NOMO-1 treated with DMSO at 0.1 percent for 48 hours (cell line): Measurements from ENCODE around the gene SECTM1.

Experiments
- DNase-seq: peaks from one replicate; lab custom pipeline; 2025; ENCODE audit not compliant: unreplicated experiment; lab: John Stamatoyannopoulos, UW

The SECTM1 gene

DNA sequence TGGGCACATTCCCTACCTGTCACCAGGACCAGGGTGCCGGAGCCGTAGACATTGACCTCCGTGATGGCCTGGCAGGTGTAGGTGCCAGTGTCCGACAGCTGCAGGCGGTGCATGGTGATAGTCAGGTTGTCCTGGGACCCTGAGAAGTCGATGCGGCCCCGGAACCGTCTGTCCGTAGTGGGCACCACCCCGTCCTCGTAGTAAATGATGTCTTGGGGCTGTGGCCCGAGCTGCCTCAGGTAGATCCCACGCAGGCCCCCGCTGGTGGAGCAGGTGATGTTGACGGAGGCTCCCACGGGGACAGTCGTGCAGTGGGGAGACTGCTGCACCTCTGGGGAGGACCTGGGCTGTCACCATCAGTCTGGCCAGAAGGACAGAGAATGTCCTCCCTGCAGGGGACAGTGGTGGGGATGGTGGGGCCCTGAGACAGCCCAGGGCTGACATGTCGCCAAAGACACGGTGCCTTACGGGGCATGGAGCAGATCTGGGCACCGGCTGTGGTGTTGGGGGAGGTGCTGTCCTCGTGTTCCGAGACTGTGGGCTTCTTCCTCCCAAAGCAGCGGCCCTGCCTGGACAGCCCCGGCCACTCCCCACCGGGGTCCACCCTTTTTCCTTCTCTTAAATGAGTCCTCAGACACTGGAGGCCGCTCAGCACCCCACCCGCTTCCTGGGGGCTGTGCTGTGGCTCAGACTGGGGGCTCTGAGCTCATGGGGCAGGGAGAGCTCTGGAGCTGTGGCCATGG, 16.7 kb downstream of the SECTM1 start:
- no peak for DNase-seq

GRCh38 chr17:82315703-82316358, 17.7 kb downstream of the SECTM1 start:
- DNase-seq: no peak

GRCh38 chr17:82314727-82315605, 18.6 kb downstream of the SECTM1 start:
- peak; percentile 44 for DNase-seq

- DNase-seq: no peak
These were observed 19.4 kb downstream of the SECTM1 start for GRCh38 chr17:82314012-82314726.

GRCh38 chr17:82313195-82314011, 20.2 kb downstream of the SECTM1 start:
- no peak for DNase-seq

GRCh38 chr17:82311971-82312370, 21.6 kb downstream of the SECTM1 start:
- no peak for DNase-seq

- DNase-seq: no peak
These were observed 22.7 kb downstream of the SECTM1 start for GRCh38 chr17:82310877-82311276.

DNA sequence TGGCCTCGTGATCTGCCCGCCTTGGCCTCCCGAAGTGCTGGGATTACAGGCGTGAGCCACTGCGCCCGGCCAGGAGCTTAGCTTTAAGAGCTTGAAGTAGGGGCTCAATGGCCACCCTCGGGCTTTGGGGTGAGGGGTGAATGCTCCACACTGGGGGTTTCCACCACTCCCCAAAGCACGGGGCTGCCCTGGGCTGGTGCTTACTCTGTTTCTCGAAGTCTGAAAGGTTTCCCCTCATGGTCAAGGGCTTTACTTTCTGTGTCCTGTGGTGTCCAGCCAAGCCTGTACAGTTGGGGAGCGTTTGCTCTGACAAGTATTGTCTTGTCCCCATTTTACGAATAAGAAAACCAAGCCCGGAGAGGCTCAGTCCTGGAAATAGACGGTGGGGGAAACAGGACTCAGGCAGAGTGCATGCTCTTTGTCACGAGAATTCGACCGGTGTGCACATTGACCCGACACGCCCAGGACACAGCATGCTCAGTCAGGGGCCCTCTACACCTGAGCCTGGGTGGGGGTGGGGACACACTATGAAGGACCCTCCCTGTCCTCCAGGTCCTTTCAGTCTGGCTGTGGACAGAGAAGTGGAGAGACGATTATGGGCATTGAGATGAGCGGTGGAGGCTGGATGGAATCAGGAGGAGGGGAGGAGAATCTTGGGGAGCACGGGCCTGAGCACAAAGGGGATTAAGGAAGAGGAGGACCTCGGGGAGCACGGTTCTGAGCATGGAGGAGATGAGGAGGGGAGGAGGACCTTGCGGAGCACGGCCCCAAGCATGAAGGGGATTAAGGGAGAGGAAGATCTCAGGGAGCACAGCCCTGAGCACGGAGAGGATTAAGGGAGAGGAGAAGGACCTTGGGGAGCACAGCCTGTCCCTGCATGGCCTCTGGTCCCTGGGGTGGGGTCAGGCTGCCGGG, 23.7 kb downstream of the SECTM1 start:
- DNase-seq: no peak

GRCh38 chr17:82305727-82306300, 27.8 kb downstream of the SECTM1 start:
- no peak for DNase-seq

DNA sequence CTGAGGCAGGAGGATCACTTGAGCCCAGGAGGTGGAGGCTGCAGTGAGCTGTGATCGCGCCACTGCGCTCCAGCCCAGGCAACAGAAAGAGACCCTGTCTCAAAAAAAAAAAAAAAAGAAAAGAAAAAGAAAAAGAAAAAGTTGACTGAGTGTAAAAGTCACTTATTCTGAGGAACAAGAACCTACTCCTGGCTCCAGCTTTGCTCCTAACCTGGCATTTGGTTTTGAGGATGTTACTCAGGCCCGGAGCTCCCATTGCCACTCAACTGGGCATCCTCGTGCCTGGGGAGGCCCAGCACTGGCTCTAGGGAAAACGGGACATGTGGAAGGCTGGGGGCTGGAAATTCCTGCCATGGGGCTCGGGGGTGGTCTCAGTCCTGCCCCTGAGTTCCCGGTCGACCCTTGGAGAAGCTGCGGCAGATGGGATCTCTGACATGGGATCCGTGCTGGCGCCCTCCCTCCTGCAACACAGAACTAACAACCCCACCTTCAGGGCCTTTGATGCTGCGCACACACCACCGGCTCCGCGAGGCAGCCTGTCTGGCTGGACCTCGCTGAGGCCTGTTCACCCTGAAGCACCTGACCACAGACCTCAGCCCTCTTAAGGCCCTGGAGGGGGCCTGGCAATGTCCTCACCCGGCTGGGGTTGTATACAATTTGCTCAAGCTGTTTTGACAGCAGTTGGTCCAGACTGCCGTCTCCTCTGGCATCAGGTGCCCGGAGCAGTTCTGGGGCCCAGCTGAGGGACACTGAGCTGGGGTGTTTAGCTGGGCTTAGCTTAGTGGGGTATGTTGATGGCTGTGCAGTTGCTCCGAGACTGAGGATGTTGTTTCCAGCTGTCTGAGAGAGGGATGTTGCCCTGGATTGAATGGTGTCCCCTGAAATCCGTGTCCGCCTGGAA, 28.5 kb downstream of the SECTM1 start:
- no peak for DNase-seq

GRCh38 chr17:82303944-82304808, 29.4 kb downstream of the SECTM1 start:
- DNase-seq: no peak

DNA sequence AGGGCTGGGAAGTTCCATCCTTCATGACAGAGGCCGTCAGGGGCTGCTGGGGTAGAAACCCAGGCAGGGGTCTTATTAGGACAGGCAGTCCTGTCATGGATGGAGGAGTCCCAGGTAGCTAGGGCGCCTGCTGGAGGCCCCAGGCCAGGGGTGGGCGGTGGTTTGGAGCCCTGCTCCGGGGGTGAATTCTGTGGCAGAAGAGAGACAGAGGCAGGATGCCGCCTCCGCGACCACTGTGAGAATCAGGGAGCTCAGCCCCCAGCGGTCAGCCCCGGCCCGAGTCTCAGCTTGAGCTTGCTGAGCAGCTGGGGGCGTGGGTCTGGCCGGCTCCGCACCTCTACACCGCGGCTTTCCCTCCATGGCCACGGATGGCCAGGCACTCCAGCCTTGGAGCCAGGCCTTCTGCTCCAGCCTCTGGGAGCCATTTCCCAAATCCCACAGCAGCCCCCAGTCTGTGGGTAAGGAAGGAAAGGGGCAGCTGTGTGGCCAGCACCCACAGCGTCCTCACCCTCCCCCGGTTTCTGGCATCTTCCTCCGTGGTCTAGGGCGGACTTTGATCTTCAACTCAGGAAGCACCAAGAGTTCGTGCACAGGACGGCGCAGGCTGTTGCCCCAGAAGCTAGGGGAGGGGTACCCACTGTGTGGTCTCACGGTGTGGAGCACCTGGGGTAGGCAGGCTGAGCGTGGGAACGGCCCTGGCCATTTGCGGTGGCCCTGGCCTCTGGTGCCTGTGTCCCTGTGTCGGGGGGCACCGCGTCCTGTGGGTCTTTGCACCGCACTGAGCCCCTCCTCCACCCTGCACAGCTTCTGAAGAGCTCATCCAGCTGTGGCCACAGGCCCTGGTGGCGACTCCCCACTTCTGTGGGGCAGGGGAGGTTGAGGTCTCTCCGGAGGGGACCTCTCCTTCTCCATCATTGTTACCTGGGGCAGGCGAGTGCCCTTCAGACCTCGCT, 30.3 kb downstream of the SECTM1 start:
- DNase-seq: no peak

DNA sequence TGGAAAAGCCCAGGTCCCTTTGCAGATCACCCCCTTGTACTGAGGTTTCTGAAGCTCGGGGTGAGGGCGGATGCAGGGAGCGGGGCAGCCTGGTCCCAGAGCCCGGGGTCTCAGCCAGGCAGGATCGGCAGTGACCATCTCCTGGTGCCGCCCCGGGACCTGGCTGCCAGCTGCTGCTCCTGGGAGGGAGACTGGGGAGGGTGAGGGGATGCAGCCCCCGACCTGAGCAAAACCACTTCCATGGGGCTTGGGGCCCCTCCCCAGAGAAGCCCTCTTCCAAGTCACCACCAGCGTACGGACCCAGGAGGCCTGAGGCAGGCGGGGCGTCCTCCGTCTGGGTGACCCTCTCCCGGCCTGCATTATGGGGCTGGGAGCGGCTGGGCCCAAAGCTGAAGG, 31.0 kb downstream of the SECTM1 start:
- no peak for DNase-seq

GRCh38 chr17:82301916-82302567, 31.5 kb downstream of the SECTM1 start:
- no peak for DNase-seq

DNA sequence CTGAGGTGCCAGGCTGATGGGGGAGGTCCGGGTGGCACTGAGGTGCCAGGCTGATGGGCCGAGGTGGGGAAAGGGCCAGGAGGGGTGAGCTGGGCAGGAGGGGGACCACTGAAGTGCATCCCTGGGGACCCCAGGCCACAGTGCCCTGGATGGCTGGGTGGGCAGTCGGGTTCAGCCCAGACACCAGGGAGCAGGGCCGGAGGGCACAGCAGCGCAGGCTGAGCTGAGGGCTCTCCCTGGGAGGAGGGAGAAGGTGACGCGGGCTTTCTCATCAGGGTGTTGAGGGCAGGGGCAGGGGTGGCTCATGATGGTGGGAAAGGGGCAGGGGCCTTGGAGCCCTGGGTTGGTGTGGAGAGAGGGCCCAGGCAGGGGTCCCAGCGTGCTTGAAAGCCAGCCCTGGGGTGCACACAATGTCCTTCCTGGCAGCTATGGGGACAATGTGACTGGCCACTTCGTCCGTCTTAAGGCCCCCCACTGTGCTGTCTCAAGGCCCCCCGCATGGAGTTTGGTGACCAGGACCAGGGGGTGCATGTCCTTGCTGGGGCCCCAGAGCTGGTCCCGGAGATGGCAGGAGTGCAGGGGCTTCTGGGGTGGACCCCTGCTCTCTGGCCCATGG, 32.2 kb downstream of the SECTM1 start:
- DNase-seq: no peak
